Esophagus muscularis mucosa (tissue), 4 donors: ENCODE measurements around the gene COL6A6. TPM values are rescaled to one million over a fixed set of nuclear protein-coding genes. Genes with fewer than 3 reads are reported as not detected.

Experiments
- DNase-seq: peaks from one replicate; pipeline ENCODE4 v3.0.0-alpha.2; 2017; ENCODE audit errors: extremely low spot score
- H3K27ac ChIP-seq, 4 donors: fragments of 200-600 bp; sonication (generic); replicated peaks in 1 of 4; 1 replicate in 3 of 4; 2 replicates in 1 of 4; pipeline ENCODE4 v1.5.1; 2016 to 2019; ENCODE audit warnings: mild to moderate bottlenecking in 1 of 4
- H3K27me3 ChIP-seq, 4 donors: fragments of 200-600 bp; sonication (generic); one replicate each; pipeline versions ENCODE4 v1.5.1 to v1.6.0; 2016 to 2019
- H3K36me3 ChIP-seq, 4 donors: fragments of 200-600 bp; sonication (generic); one replicate each; pipeline ENCODE4 v1.5.1; 2016 to 2019
- H3K4me1 ChIP-seq, 4 donors: fragments of 200-600 bp; sonication (generic); one replicate each; pipeline ENCODE4 v1.5.1; 2016 to 2019
- H3K4me3 ChIP-seq, 4 donors: fragments of 200-600 bp; sonication (generic); 1 replicate in 2 of 4; 2 replicates in 2 of 4; pipeline ENCODE4 v1.5.1; 2016 to 2019; ENCODE audit warnings: mild to moderate bottlenecking in 4 of 4, moderate library complexity in 1 of 4
- H3K9me3 ChIP-seq, 4 donors: fragments of 200-600 bp; sonication (generic); 1 replicate in 3 of 4; 2 replicates in 1 of 4; pipeline ENCODE4 v1.5.1; 2016 to 2019
- EP300 ChIP-seq: sonication (generic); formaldehyde crosslinking; IDR thresholded peaks from one replicate; pipeline ENCODE4 v1.6.1; 2017; ENCODE audit warnings: antibody characterized with exemption
- POLR2A ChIP-seq: fragments of 450-650 bp; IDR thresholded peaks from one replicate; pipeline ENCODE4 v1.6.1; 2017; ENCODE audit warnings: antibody characterized with exemption, moderate library complexity, mild to moderate bottlenecking, low read depth
- POLR2AphosphoS5 ChIP-seq, 2 donors: sonication (generic); formaldehyde crosslinking; IDR thresholded peaks; one replicate each; pipeline ENCODE4 v1.6.1; 2017; ENCODE audit warnings: antibody characterized with exemption in 2 of 2
- WGBS: methylation state at CpG from one replicate; pipeline ENCODE4 v1.1.5; 2018; 5-methylcytosine and 5-hydroxymethylcytosine counted together
- intact Hi-C: fragments of 100-400 bp; cut with DNase I; formaldehyde crosslinking; loops from one replicate; pipeline ENCODE4 v1.15.1; 2023
- total RNA-seq, 4 donors: library from RNA; depleted of rRNA; stranded (reverse); fragments of >200 nt; gene quantifications; one replicate each; pipeline versions ENCODE4 v1.1.0 to v1.2.1, GENCODE V29; 2016
- TF ChIP-seq, protein P1 (sequence below), 3 experiments: fragments of 200-600 bp in 2 of 3; fragments of 450-650 bp in 1 of 3; sonication (generic) in 2 of 3; IDR thresholded peaks; one replicate each; pipeline ENCODE4 v1.5.1; 2017 to 2019; ENCODE audit warnings: antibody characterized with exemption in 3 of 3, mild to moderate bottlenecking in 2 of 3, moderate library complexity in 1 of 3

COL6A6 gene, protein sequence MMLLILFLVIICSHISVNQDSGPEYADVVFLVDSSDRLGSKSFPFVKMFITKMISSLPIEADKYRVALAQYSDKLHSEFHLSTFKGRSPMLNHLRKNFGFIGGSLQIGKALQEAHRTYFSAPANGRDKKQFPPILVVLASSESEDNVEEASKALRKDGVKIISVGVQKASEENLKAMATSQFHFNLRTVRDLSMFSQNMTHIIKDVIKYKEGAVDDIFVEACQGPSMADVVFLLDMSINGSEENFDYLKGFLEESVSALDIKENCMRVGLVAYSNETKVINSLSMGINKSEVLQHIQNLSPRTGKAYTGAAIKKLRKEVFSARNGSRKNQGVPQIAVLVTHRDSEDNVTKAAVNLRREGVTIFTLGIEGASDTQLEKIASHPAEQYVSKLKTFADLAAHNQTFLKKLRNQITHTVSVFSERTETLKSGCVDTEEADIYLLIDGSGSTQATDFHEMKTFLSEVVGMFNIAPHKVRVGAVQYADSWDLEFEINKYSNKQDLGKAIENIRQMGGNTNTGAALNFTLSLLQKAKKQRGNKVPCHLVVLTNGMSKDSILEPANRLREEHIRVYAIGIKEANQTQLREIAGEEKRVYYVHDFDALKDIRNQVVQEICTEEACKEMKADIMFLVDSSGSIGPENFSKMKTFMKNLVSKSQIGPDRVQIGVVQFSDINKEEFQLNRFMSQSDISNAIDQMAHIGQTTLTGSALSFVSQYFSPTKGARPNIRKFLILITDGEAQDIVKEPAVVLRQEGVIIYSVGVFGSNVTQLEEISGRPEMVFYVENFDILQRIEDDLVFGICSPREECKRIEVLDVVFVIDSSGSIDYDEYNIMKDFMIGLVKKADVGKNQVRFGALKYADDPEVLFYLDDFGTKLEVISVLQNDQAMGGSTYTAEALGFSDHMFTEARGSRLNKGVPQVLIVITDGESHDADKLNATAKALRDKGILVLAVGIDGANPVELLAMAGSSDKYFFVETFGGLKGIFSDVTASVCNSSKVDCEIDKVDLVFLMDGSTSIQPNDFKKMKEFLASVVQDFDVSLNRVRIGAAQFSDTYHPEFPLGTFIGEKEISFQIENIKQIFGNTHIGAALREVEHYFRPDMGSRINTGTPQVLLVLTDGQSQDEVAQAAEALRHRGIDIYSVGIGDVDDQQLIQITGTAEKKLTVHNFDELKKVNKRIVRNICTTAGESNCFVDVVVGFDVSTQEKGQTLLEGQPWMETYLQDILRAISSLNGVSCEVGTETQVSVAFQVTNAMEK (N-terminal part only)
- under 1 TPM; under 0.01 to 0.17 (median 0.12) TPM for total RNA-seq

- Histone ChIP-seq H3K27me3 (peaks cover 0 to 34% (median 11%) of the 10 kb centered on the region in 4 donors), H3K4me3 (peak within 1 kb of the TSS in 3 of 4 donors; percentile 7 to 26 (median 22)), H3K36me3 (no peaks in the 10 kb centered on the region), H3K27ac (no peak within 1 kb of the TSS), H3K4me1 (peaks cover 0 to 13% (median 11%) of the 10 kb centered on the region in 4 donors), H3K9me3 (no peaks in the 10 kb centered on the region)
- TF ChIP-seq POLR2AphosphoS5 (IDR thresholded peaks at IDR 0.05) (no peak), POLR2A (no peak)
- intact Hi-C loops = no loop called here
- 6% methylated on average over 10 of the region's 58 CpGs for WGBS
- DNase-seq = no peak
These were observed at the start of gene COL6A6 for GRCh38 chr3:130516645-130517512. TSS of gene COL6A6 (plus strand) at chr3:130517177. CDS start at chr3:130560365, 43,188 bp downstream.

GRCh38 chr3:130468311-130468710, 48.7 kb upstream of the COL6A6 start:
- Histone ChIP-seq H3K4me1 (no peaks in the 10 kb centered on the region), H3K36me3 (no peaks in the 10 kb centered on the region), H3K9me3 (no peaks in the 10 kb centered on the region), H3K27ac (no peak overlapping the region), H3K4me3 (no peak overlapping the region), H3K27me3 (peaks cover 0 to 4% (median 0%) of the 10 kb centered on the region in 4 donors)
- no peak for DNase-seq
- TF ChIP-seq POLR2A (no peak), EP300 (no peak), POLR2AphosphoS5 (IDR thresholded peaks at IDR 0.05) (no peak)
- TF ChIP-seq, protein P1, sequence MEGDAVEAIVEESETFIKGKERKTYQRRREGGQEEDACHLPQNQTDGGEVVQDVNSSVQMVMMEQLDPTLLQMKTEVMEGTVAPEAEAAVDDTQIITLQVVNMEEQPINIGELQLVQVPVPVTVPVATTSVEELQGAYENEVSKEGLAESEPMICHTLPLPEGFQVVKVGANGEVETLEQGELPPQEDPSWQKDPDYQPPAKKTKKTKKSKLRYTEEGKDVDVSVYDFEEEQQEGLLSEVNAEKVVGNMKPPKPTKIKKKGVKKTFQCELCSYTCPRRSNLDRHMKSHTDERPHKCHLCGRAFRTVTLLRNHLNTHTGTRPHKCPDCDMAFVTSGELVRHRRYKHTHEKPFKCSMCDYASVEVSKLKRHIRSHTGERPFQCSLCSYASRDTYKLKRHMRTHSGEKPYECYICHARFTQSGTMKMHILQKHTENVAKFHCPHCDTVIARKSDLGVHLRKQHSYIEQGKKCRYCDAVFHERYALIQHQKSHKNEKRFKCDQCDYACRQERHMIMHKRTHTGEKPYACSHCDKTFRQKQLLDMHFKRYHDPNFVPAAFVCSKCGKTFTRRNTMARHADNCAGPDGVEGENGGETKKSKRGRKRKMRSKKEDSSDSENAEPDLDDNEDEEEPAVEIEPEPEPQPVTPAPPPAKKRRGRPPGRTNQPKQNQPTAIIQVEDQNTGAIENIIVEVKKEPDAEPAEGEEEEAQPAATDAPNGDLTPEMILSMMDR (IDR thresholded peaks at IDR 0.05) = no peak
- intact Hi-C loops = no loop called here
- 89% methylated on average over 1 of the region's 1 CpG for WGBS

DNA sequence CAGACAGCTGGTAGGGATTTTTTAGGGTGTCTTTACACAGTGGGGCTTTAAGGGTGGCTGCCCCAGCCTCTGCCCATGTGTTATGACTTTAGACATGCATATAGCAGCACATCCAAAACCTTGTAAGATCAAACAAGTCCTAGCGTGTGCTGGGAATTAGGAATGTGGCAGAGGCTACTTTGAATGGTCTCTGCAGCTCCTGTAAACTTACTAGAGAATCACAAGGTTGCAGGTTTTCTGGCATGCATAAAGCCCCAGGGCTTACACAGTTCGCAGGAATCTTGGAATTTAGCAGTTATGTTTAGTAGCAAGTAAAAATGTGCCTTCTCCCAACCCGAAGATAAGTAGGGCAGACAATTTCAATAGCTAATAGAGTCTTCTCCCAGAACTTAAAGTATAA, 46.9 kb upstream of the COL6A6 start:
- DNase-seq = no peak
- Histone ChIP-seq H3K27me3 (no peaks in the 10 kb centered on the region), H3K9me3 (no peaks in the 10 kb centered on the region), H3K36me3 (no peaks in the 10 kb centered on the region), H3K27ac (no peak overlapping the region), H3K4me1 (no peaks in the 10 kb centered on the region), H3K4me3 (no peak overlapping the region)
- intact Hi-C loops = no loop called here
- 30% methylated on average over 3 of the region's 3 CpGs for WGBS
- TF ChIP-seq POLR2A (no peak), EP300 (no peak), POLR2AphosphoS5 (IDR thresholded peaks at IDR 0.05) (no peak)
- TF ChIP-seq, protein P1 (IDR thresholded peaks at IDR 0.05) = no peak

DNA sequence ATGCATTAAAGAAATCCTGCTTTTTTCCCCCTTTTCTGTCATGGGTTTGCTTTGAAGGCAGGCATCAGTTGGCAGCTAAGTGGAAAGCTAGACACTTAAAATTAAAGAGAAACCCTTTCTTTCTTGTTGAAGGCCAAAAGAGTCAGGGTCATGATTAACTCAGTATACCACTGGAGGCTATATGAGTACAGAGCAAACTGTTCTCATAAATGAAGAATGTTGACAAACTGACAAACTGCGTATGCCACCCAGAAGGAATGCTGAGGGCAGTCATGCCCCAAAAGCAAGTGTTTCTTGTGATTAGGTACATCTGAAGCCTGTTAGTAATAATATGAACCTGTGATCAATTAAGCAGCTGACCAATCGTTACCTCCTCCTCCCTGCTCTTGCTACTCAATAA, 43.6 kb upstream of the COL6A6 start:
- intact Hi-C loops = no loop called here
- no peak overlapping the region for H3K27ac ChIP-seq
- WGBS = 67% methylated on average over 2 of the region's 2 CpGs
- no peaks in the 10 kb centered on the region for H3K9me3 ChIP-seq
- no peaks in the 10 kb centered on the region for H3K36me3 ChIP-seq
- TF ChIP-seq POLR2AphosphoS5 (IDR thresholded peaks at IDR 0.05) (no peak), POLR2A (no peak), EP300 (no peak)
- TF ChIP-seq, protein P1 (IDR thresholded peaks at IDR 0.05) = no peak
- no peak overlapping the region for H3K4me3 ChIP-seq
- H3K4me1 ChIP-seq = no peaks in the 10 kb centered on the region
- no peaks in the 10 kb centered on the region for H3K27me3 ChIP-seq
- no peak for DNase-seq
